Sigmoid colon (tissue), 7 donors: ENCODE results near the gene CDK11B. TPM values are rescaled to one million over a fixed set of nuclear protein-coding genes. Genes with fewer than 3 reads are reported as not detected.

Experiments used
- DNase-seq: peaks from one replicate; pipeline ENCODE4 v3.0.0-alpha.2; 2019
- H3K27ac ChIP-seq, 4 donors: fragments of 200-600 bp; sonication (generic); one replicate each; pipeline ENCODE4 v1.5.1; 2016 to 2019; ENCODE audit warnings: mild to moderate bottlenecking in 1 of 4
- H3K27me3 ChIP-seq, 3 donors: fragments of 200-600 bp; sonication (generic); one replicate each; pipeline ENCODE4 v1.5.1; 2019; ENCODE audit warnings: mild to moderate bottlenecking in 1 of 3
- H3K36me3 ChIP-seq, 4 donors: fragments of 200-600 bp; sonication (generic); one replicate each; pipeline ENCODE4 v1.5.1; 2016 to 2019
- H3K4me1 ChIP-seq, 4 donors: fragments of 200-600 bp; sonication (generic); one replicate each; pipeline ENCODE4 v1.5.1; 2017 to 2019
- H3K4me3 ChIP-seq, 4 donors: fragments of 200-600 bp; sonication (generic); one replicate each; pipeline ENCODE4 v1.5.1; 2017 to 2019; ENCODE audit warnings: mild to moderate bottlenecking in 2 of 4, moderate library complexity in 1 of 4
- H3K9me3 ChIP-seq, 4 donors: fragments of 200-600 bp in 3 of 4; sonication (generic) in 3 of 4; one replicate each; pipeline versions ENCODE4 v1.5.1 to v1.6.1; 2013 to 2019
- EP300 ChIP-seq, 4 donors: sonication (generic); formaldehyde crosslinking; IDR thresholded peaks; one replicate each; pipeline ENCODE4 v1.6.1; 2017; ENCODE audit warnings: antibody characterized with exemption in 4 of 4
- POLR2A ChIP-seq, 2 donors: fragments of 450-650 bp; IDR thresholded peaks; one replicate each; pipeline ENCODE4 v1.6.1; 2016; ENCODE audit warnings: antibody characterized with exemption in 2 of 2, mild to moderate bottlenecking in 2 of 2, moderate library complexity in 2 of 2
- POLR2AphosphoS5 ChIP-seq, 4 donors: sonication (generic); formaldehyde crosslinking; IDR thresholded peaks; one replicate each; pipeline ENCODE4 v1.6.1; 2017; ENCODE audit warnings: antibody characterized with exemption in 4 of 4
- WGBS, 2 donors: extraction: QIAGEN DNeasy Blood & Tissue Kit; methylation state at CpG; one replicate each; pipeline ENCODE4 v1.1.7; 2013; 5-methylcytosine and 5-hydroxymethylcytosine counted together
- intact Hi-C: fragments of 100-400 bp; cut with DNase I; formaldehyde crosslinking; loops from one replicate; pipeline ENCODE4 v1.15.1; 2023
- polyA plus RNA-seq, 3 donors: library from polyadenylated mRNA; stranded (reverse); fragments of 200-250 nt; gene quantifications; one replicate each; pipeline ENCODE4 v1.2.3, GENCODE V29; 2013
- total RNA-seq, 4 donors: library from RNA; depleted of rRNA; stranded (reverse); fragments of >200 nt; gene quantifications; one replicate each; pipeline ENCODE4 v1.1.0, GENCODE V29; 2016
- TF ChIP-seq, protein P1 (sequence below), 4 experiments: fragments of 450-650 bp in 3 of 4; fragments of 200-600 bp in 1 of 4; IDR thresholded peaks; one replicate each; pipeline ENCODE4 v1.5.1; 2016 to 2019; ENCODE audit warnings: antibody characterized with exemption in 4 of 4, mild to moderate bottlenecking in 3 of 4, moderate library complexity in 2 of 4
- donor health status: healthy with polysubstance abuse.
- donor health status: Bipolar disorder and iron deficiency.
- donor health status: healthy.

The CDK11B gene
- total and polyA plus RNA-seq, 7 donors, result 23.9 to 51.0 (median 30.5) TPM

DNA sequence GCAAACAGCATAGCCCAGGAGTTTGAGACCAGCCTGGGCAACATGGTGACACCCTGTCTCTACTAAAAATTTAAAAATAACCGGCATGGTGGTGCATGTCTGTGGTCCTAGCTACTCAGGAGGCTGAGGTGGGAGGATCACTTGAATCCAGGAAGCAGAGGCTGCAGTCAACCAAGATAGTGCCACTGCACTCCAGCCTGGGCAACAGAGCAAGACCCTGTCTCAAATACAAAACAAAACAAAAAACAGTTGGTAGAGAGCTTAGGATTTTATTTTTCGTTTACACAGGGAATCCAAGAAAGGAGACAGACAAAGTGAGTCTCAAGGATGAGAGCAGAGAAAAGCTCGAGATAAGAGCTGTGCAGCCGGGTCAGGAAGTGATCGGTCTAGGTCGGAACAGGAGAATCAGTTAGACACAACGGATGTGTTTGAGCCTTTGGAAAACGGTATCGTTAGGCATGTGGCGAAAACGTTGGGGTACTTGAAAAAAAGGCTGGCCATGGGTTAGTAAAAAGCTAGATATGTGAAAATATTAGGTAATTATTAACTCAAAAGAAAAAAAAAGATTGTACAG, 45.2 kb downstream of the CDK11B start:
- Histone ChIP-seq H3K36me3 (peaks cover 0 to 16% (median 3%) of the 10 kb centered on the region in 4 donors), H3K4me1 (peaks cover 0 to 37% (median 32%) of the 10 kb centered on the region in 4 donors), H3K27ac (no peak overlapping the region), H3K9me3 (no peaks in the 10 kb centered on the region), H3K27me3 (no peaks in the 10 kb centered on the region), H3K4me3 (peak overlapping the region in 1 of 4 donors; percentile 99)
- intact Hi-C loops, result loop anchor here (2.0 kb wide), 1 partner anchor 39 kb away; the partner anchor contains the start of gene SSU72
- 35 to 67% methylated on average over 11 of the region's 11 CpGs for WGBS, 2 donors
- TF ChIP-seq EP300 (IDR thresholded peaks at IDR 0.05), result no peak
- no peak for DNase-seq

DNA sequence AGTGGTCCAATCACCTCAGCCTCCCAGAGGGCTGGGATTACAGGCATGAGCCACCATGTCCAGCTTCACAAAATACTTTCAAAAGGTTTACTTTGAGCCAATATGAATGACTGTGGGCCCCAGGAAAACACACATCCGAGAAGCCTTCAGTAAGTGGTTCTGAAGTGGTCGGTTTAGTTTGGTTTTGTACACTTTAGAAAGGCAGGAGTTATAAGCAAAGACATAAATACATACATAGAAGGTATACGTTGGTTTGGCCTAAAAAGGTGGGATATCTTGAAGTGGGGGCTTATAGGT, 46.8 kb downstream of the CDK11B start:
- WGBS, 2 donors, result 80 to 87% methylated on average over 3 of the region's 3 CpGs
- H3K36me3 ChIP-seq, result peaks cover 0 to under 1% (median 0%) of the 10 kb centered on the region in 4 donors
- peaks cover 0 to 29% (median 25%) of the 10 kb centered on the region in 4 donors for H3K4me1 ChIP-seq
- no peak overlapping the region for H3K4me3 ChIP-seq
- H3K27ac ChIP-seq, result peak overlapping the region in 3 of 4 donors; percentile 25 to 55 (median 48)
- H3K9me3 ChIP-seq, result no peaks in the 10 kb centered on the region
- intact Hi-C loops, result no loop called here
- no peak for DNase-seq
- no peaks in the 10 kb centered on the region for H3K27me3 ChIP-seq
- TF ChIP-seq, protein P1, sequence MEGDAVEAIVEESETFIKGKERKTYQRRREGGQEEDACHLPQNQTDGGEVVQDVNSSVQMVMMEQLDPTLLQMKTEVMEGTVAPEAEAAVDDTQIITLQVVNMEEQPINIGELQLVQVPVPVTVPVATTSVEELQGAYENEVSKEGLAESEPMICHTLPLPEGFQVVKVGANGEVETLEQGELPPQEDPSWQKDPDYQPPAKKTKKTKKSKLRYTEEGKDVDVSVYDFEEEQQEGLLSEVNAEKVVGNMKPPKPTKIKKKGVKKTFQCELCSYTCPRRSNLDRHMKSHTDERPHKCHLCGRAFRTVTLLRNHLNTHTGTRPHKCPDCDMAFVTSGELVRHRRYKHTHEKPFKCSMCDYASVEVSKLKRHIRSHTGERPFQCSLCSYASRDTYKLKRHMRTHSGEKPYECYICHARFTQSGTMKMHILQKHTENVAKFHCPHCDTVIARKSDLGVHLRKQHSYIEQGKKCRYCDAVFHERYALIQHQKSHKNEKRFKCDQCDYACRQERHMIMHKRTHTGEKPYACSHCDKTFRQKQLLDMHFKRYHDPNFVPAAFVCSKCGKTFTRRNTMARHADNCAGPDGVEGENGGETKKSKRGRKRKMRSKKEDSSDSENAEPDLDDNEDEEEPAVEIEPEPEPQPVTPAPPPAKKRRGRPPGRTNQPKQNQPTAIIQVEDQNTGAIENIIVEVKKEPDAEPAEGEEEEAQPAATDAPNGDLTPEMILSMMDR (IDR thresholded peaks at IDR 0.05), result no peak
- TF ChIP-seq POLR2AphosphoS5 (IDR thresholded peaks at IDR 0.05) (no peak), EP300 (IDR thresholded peaks at IDR 0.05) (no peak), POLR2A (IDR thresholded peaks at IDR 0.05) (no peak)

DNA sequence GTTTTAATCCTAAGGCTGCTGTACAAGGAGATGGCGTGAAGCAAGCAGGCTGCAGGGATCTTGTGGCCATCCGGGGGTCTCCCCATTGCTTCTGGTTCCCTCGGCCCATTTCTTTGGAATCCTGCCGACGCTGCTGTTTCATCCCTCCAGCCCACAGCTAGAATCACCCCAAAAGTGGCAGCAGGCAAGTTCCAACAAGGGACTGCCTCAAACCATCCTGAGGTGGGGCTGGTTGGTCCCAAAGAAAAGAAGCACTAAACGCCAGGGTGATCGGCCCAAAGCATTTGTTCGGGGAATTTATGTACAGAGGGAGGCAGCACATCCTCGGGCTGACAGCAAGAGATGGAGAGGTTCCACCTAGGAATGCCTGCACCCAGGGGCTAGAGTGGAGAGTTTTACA, 48.0 kb downstream of the CDK11B start:
- Histone ChIP-seq H3K27ac (peak overlapping the region in 3 of 4 donors; percentile 6 to 55 (median 31)), H3K36me3 (no peaks in the 10 kb centered on the region), H3K4me3 (no peak overlapping the region), H3K4me1 (peaks cover 0 to 20% (median 16%) of the 10 kb centered on the region in 4 donors), H3K9me3 (no peaks in the 10 kb centered on the region), H3K27me3 (no peaks in the 10 kb centered on the region)
- no peak for DNase-seq
- intact Hi-C loops, result no loop called here
- TF ChIP-seq, protein P1 (IDR thresholded peaks at IDR 0.05), result no peak
- TF ChIP-seq EP300 (IDR thresholded peaks at IDR 0.05) (no peak), POLR2AphosphoS5 (IDR thresholded peaks at IDR 0.05) (no peak), POLR2A (IDR thresholded peaks at IDR 0.05) (no peak)
- WGBS, 2 donors, result 82 to 85% methylated on average over 9 of the region's 9 CpGs

- H3K36me3 ChIP-seq, result no peaks in the 10 kb centered on the region
- H3K4me3 ChIP-seq, result no peak overlapping the region
- no peak for TF ChIP-seq POLR2AphosphoS5 (IDR thresholded peaks at IDR 0.05)
- TF ChIP-seq EP300 (IDR thresholded peaks at IDR 0.05), result no peak
- TF ChIP-seq POLR2A (IDR thresholded peaks at IDR 0.05), result no peak
- TF ChIP-seq, protein P1 (IDR thresholded peaks at IDR 0.05), result no peak
- no peaks in the 10 kb centered on the region for H3K9me3 ChIP-seq
- WGBS, 2 donors, result 75 to 78% methylated on average over 12 of the region's 12 CpGs
- peaks cover 0 to 2% (median 0%) of the 10 kb centered on the region in 3 donors for H3K27me3 ChIP-seq
- DNase-seq, result no peak
- H3K27ac ChIP-seq, result no peak overlapping the region
- H3K4me1 ChIP-seq, result peaks cover 0 to 20% (median 15%) of the 10 kb centered on the region in 4 donors
- intact Hi-C loops, result no loop called here
These were observed 48.9 kb downstream of the CDK11B start for GRCh38 chr1:1609822-1610485.

DNA sequence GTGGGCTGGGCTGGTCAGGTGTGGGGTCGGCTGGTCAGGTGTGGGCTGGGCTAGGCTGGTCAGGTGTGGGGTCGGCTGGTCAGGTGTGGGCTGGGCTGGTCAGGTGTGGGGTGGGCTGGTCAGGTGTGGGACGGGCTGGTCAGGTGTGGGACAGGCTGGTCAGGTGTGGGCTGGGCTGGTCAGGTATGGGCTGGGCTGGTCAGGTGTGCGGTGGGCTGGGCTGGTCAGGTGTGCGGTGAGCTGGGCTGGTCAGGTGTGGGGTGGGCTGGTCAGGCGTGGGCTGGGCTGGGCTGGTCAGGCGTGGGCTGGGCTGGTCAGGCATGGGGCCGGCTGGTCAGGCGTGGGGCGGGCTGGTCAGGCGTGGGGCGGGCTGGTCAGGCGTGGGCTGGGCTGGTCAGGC, 52.6 kb downstream of the CDK11B start:
- TF ChIP-seq, protein P1 (IDR thresholded peaks at IDR 0.05), result no peak
- DNase-seq, result no peak
- no peak overlapping the region for H3K4me3 ChIP-seq
- H3K27ac ChIP-seq, result no peak overlapping the region
- intact Hi-C loops, result no loop called here
- 74 to 84% methylated on average over 13 of the region's 13 CpGs for WGBS, 2 donors
- H3K9me3 ChIP-seq, result no peaks in the 10 kb centered on the region
- peaks cover 0 to 39% (median 15%) of the 10 kb centered on the region in 3 donors for H3K27me3 ChIP-seq
- H3K36me3 ChIP-seq, result no peaks in the 10 kb centered on the region
- H3K4me1 ChIP-seq, result peaks cover 0 to 5% (median 0%) of the 10 kb centered on the region in 4 donors
